ENCODE results near the gene CD44. TPM values are rescaled to one million over a fixed set of nuclear protein-coding genes. Genes with fewer than 3 reads are reported as not detected.

CD44 gene
- total and polyA plus RNA-seq, 8 donors: 332 to 693 (median 504) TPM

DNA sequence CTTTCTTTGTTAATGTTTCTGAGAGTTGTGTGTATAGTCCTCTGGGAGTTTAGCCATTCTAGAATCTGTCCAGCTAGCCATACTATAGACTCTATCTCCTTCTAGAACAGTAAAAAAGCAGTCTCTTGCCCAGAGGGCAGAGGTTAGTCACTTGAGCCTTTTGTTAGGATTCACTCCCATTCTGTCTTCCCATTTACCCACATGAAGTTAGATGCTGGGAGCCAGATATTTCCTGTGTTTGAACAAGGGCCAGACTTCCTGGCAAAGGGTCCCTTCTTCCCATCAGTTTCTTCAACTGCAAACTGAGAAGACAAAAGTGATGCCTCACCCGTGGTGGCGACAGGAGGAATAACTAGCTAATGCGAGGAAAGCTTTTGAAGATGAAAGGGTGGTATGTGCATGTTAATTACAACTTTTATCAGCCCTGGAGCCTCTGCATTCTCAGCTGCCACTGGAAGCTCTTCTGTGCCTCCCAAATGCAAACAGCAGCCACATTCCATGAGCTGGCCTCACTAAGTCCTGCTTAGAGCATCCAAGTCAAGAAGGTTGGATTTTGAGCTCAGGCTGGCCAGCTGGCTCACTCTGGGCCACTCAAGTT is 12.8 kb downstream of the CD44 start:
- Histone ChIP-seq H3K4me3 (no peak overlapping the region), H3K9me3 (no peaks in the 10 kb centered on the region), H3K27me3 (no peaks in the 10 kb centered on the region), H3K36me3 (peaks cover 0 to 45% of the 10 kb centered on the region in 2 donors), H3K4me1 (peaks cover 16 to 96% of the 10 kb centered on the region in 2 donors), H3K27ac (peak overlapping the region in 1 of 2 donors; percentile 1)
- ATAC-seq: no peak
- intact Hi-C loops (cut with DNase I): no loop called here
- TF ChIP-seq, protein P1, sequence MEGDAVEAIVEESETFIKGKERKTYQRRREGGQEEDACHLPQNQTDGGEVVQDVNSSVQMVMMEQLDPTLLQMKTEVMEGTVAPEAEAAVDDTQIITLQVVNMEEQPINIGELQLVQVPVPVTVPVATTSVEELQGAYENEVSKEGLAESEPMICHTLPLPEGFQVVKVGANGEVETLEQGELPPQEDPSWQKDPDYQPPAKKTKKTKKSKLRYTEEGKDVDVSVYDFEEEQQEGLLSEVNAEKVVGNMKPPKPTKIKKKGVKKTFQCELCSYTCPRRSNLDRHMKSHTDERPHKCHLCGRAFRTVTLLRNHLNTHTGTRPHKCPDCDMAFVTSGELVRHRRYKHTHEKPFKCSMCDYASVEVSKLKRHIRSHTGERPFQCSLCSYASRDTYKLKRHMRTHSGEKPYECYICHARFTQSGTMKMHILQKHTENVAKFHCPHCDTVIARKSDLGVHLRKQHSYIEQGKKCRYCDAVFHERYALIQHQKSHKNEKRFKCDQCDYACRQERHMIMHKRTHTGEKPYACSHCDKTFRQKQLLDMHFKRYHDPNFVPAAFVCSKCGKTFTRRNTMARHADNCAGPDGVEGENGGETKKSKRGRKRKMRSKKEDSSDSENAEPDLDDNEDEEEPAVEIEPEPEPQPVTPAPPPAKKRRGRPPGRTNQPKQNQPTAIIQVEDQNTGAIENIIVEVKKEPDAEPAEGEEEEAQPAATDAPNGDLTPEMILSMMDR (IDR thresholded peaks at IDR 0.05): no peak
- no peak for DNase-seq

DNA sequence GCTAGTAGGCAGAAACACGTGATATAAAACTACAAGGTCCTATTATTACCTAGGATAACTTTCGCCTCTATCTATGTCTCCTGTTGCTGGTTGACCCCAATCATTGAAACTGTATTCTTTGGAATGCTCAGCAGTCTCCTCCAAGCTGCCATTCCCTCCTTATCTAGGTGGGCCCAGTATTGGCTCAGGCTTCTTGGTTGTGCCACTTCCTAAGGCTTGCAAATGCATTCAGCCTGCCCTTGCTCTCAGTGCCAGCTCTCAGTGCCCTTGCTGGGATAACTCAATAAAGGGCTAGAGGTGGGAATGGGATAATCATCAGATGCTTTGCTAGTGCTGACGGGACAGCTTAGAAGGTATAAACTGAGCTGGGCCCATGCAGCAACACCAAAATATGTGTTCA is 13.6 kb downstream of the CD44 start:
- intact Hi-C loops (cut with DNase I): no loop called here
- H3K27me3 ChIP-seq: no peaks in the 10 kb centered on the region
- TF ChIP-seq, protein P1 (IDR thresholded peaks at IDR 0.05): no peak
- H3K4me3 ChIP-seq: no peak overlapping the region
- ATAC-seq: no peak
- H3K36me3 ChIP-seq: peaks cover 0 to 40% of the 10 kb centered on the region in 2 donors
- no peak for DNase-seq
- H3K9me3 ChIP-seq: no peaks in the 10 kb centered on the region
- H3K27ac ChIP-seq: peak overlapping the region in 1 of 2 donors; percentile 39
- H3K4me1 ChIP-seq: peaks cover 19 to 96% of the 10 kb centered on the region in 2 donors

DNA sequence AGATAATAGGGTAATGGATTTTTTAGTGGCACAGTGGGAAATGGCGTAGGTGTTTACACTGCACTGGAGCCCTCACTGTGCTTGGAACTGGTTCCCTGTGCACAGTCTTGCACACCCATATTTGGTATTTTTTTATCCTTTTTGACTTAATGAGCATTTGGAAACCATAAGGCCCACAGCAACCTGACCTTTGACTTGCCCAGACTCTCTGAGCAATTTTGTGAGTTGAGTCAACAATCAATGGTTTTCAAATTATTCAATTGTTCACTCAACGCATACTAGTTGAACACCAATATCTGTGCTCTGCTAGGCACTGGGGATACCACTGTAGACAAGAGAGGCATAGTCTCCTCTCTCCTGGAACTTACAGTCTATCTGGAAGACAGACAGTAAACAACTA is 14.3 kb downstream of the CD44 start:
- intact Hi-C loops (cut with DNase I): no loop called here
- TF ChIP-seq, protein P1 (IDR thresholded peaks at IDR 0.05): no peak
- Histone ChIP-seq H3K36me3 (peaks cover 0 to 35% of the 10 kb centered on the region in 2 donors), H3K4me3 (no peak overlapping the region), H3K9me3 (no peaks in the 10 kb centered on the region), H3K4me1 (peaks cover 26 to 96% of the 10 kb centered on the region in 2 donors), H3K27ac (peak overlapping the region in 1 of 2 donors; percentile 39), H3K27me3 (no peaks in the 10 kb centered on the region)
- DNase-seq (no peak), ATAC-seq (no peak)

DNA sequence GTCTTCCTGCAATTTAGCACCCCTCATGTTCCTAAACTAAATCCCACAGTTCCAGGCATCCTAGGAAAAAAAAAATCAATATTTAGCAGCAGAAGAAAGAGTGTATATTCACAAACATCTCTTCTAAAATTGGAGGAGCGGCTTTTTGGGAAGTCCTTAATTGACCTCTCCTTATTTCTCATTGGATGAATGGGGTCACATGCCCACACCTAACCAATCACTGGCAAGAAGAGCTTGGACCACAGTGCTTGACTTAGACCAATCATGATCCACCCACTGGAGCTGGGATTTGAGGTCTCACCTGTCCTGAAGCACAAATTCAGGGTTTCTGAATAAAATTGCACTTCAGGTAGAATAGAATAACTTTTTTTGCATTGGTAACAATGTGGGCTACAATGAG is 16.0 kb downstream of the CD44 start:
- peaks cover 0 to 28% of the 10 kb centered on the region in 2 donors for H3K36me3 ChIP-seq
- no peak overlapping the region for H3K4me3 ChIP-seq
- no peak for ATAC-seq
- no peaks in the 10 kb centered on the region for H3K9me3 ChIP-seq
- intact Hi-C loops (cut with DNase I): no loop called here
- DNase-seq: no peak
- H3K27me3 ChIP-seq: no peaks in the 10 kb centered on the region
- TF ChIP-seq, protein P1 (IDR thresholded peaks at IDR 0.05): no peak
- H3K27ac ChIP-seq: no peak overlapping the region
- H3K4me1 ChIP-seq: peaks cover 41 to 97% of the 10 kb centered on the region in 2 donors

DNA sequence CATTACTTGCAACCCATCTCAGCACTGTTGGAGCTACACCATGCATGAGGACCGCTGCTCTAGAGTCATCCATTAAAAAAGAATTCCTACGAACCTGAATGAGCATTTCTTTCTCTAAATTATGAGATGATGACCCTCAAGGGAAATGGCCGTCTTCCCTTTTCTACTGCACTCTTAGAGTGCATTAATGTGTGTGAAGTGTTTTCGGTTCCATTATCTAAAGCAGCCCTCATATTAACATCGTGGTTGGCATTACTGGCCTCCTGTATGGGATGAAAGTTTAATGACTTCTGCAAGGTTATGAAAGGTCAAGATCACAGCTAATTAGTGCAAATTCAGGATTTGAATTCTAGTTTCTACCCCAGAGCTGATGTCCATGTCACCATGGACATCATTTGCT is 16.7 kb downstream of the CD44 start:
- H3K27ac ChIP-seq: no peak overlapping the region
- peaks cover 40 to 97% of the 10 kb centered on the region in 2 donors for H3K4me1 ChIP-seq
- TF ChIP-seq, protein P1 (IDR thresholded peaks at IDR 0.05): no peak
- DNase-seq: no peak
- H3K27me3 ChIP-seq: no peaks in the 10 kb centered on the region
- intact Hi-C loops (cut with DNase I): no loop called here
- no peak for ATAC-seq
- H3K9me3 ChIP-seq: no peaks in the 10 kb centered on the region
- no peak overlapping the region for H3K4me3 ChIP-seq
- peaks cover 0 to 30% of the 10 kb centered on the region in 2 donors for H3K36me3 ChIP-seq

All from left lung (tissue), 10 donors.